Ishikawa (cell line): ENCODE results near the gene KDELR1.
A peak's percentile ranks its signal among the peaks of the same experiment; 100 is the strongest.

ENCODE experiments used
- CEBPB ChIP-seq: IDR thresholded peaks from 2 replicates; pipeline ENCODE4 v1.6.1; 2012
- CREB1 ChIP-seq: IDR thresholded peaks from 2 replicates; pipeline ENCODE4 v1.6.1; 2012; ENCODE audit warnings: low read depth
- EGR1 ChIP-seq: IDR thresholded peaks from 2 replicates; pipeline ENCODE4 v1.6.1; 2012
- EP300 ChIP-seq: IDR thresholded peaks from 2 replicates; pipeline ENCODE4 v1.6.1; 2012; ENCODE audit warnings: borderline replicate concordance
- FOXM1 ChIP-seq: IDR thresholded peaks from 2 replicates; pipeline ENCODE4 v1.6.1; 2012; ENCODE audit warnings: low read depth, borderline replicate concordance
- MAX ChIP-seq: IDR thresholded peaks from 2 replicates; pipeline ENCODE4 v1.6.1; 2012
- NFIC ChIP-seq: IDR thresholded peaks from 2 replicates; pipeline ENCODE4 v1.6.1; 2012
- RAD21 ChIP-seq: IDR thresholded peaks from 2 replicates; pipeline ENCODE4 v1.6.1; 2012; ENCODE audit warnings: low read depth
- REST ChIP-seq: IDR thresholded peaks from 2 replicates; pipeline ENCODE4 v1.6.1; 2012; ENCODE audit warnings: low read depth, mild to moderate bottlenecking
- TAF1 ChIP-seq: IDR thresholded peaks from 2 replicates; pipeline ENCODE4 v1.6.1; 2012; ENCODE audit warnings: low read depth, mild to moderate bottlenecking
- TCF12 ChIP-seq: IDR thresholded peaks from 2 replicates; pipeline ENCODE4 v1.6.1; 2012; ENCODE audit warnings: low read depth
- TEAD4 ChIP-seq: IDR thresholded peaks from 2 replicates; pipeline ENCODE4 v1.6.1; 2012
- USF1 ChIP-seq: IDR thresholded peaks from 2 replicates; pipeline ENCODE4 v1.6.1; 2012
- YY1 ChIP-seq: IDR thresholded peaks from 2 replicates; pipeline ENCODE4 v1.6.1; 2012; ENCODE audit warnings: low read depth
- ZBTB7A ChIP-seq: IDR thresholded peaks from 2 replicates; pipeline ENCODE4 v1.6.1; 2012; ENCODE audit warnings: low read depth

The KDELR1 gene

GRCh38 chr19:48391100-48392005 lies at the start of gene KDELR1:
Gene KDELR1, minus strand, starts transcription at chr19:48391551. Its CDS starts 193 bp downstream, at chr19:48391358.
- TF ChIP-seq YY1 (peak; percentile 10; the same call in 1 of the 2 replicates), TCF12 (0 out of 2 replicates have a peak, but pooled peaks have one; percentile 24), NFIC (no peak), MAX (no peak), TEAD4 (no peak), ZBTB7A (0 out of 2 replicates have a peak, but pooled peaks have one; percentile 83), CEBPB (no peak), EGR1 (no peak), TAF1 (peak; percentile 63), RAD21 (peak; percentile 22; the same call in 1 of the 2 replicates), CREB1 (no peak)

- no peak for TF ChIP-seq YY1
- no peak for TF ChIP-seq CREB1
- no peak for TF ChIP-seq MAX
- TF ChIP-seq CEBPB = no peak
- TF ChIP-seq USF1 = no peak
- TF ChIP-seq FOXM1 = no peak
- no peak for TF ChIP-seq EP300
- TF ChIP-seq ZBTB7A = no peak
- no peak for TF ChIP-seq REST
- no peak for TF ChIP-seq TCF12
- TF ChIP-seq NFIC = no peak
- TF ChIP-seq TEAD4 = no peak
- TF ChIP-seq EGR1 = no peak
- TF ChIP-seq RAD21 = no peak
- TF ChIP-seq TAF1 = no peak
These were observed 45.2 kb upstream of the KDELR1 start for GRCh38 chr19:48436586-48436985.

- TF ChIP-seq TEAD4 (no peak), NFIC (no peak), ZBTB7A (no peak), TCF12 (no peak), TAF1 (no peak), CREB1 (no peak), YY1 (no peak), CEBPB (no peak), EP300 (no peak), REST (no peak), EGR1 (no peak)
These were observed 42.0 kb upstream of the KDELR1 start for GRCh38 chr19:48433337-48433736.

- TF ChIP-seq EP300 = no peak
- no peak for TF ChIP-seq CREB1
- TF ChIP-seq TEAD4 = no peak
- no peak for TF ChIP-seq YY1
- no peak for TF ChIP-seq TAF1
- no peak for TF ChIP-seq EGR1
- TF ChIP-seq MAX = no peak
These were observed 37.3 kb upstream of the KDELR1 start for GRCh38 chr19:48428670-48429069.

- TF ChIP-seq TCF12 = no peak
- TF ChIP-seq CREB1 = no peak
- TF ChIP-seq ZBTB7A = no peak
- no peak for TF ChIP-seq REST
- no peak for TF ChIP-seq EP300
- no peak for TF ChIP-seq USF1
- TF ChIP-seq NFIC = no peak
- TF ChIP-seq FOXM1 = no peak
- TF ChIP-seq TEAD4 = no peak
- TF ChIP-seq RAD21 = no peak
- no peak for TF ChIP-seq TAF1
- TF ChIP-seq EGR1 = no peak
- no peak for TF ChIP-seq YY1
- no peak for TF ChIP-seq MAX
- no peak for TF ChIP-seq CEBPB
These were observed 33.4 kb upstream of the KDELR1 start for GRCh38 chr19:48424694-48425219.
